ENCODE measurements around the gene IL17RE.

DNA sequence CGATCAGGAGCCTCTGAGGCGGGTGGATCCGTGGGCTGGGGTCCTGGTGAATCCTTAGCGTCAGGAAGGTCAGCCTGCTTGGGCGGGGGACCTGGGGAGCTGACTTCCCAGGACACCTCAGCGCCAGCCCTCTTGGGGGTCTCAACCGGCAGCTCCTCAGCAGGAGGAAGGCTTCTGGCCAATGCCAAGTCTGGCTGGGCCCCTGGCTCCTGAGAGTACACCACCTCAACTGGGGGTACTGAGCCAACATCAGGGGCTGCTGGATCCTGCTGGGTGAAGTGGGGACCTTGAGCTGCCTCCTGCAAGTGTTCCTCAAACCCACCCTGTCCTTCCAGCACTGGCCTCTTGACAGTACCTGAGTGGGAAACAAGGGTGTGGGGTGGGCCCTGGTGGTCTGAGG lies 46.5 kb downstream of the IL17RE start:
- TF ChIP-seq ZNF776 (tag by site-specific recombination; IDR thresholded peaks at IDR 0.05; ENCODE audit: borderline replicate concordance) (no peak), ZNF350 (tag by site-specific recombination; IDR thresholded peaks at IDR 0.05) (no peak), YY1 (tag by site-specific recombination; IDR thresholded peaks at IDR 0.05) (no peak), SALL2 (tag by site-specific recombination; IDR thresholded peaks at IDR 0.05; ENCODE audit: borderline replicate concordance) (no peak), CTCF (tag by site-specific recombination; IDR thresholded peaks at IDR 0.05) (no peak), ZNF645 (tag by site-specific recombination; IDR thresholded peaks at IDR 0.05) (no peak), ZFHX2 (tag by site-specific recombination; conservative IDR thresholded peaks at IDR 0.05) (no peak), ZNF48 (tag by site-specific recombination; IDR thresholded peaks at IDR 0.05) (no peak), ZNF311 (tag by site-specific recombination; IDR thresholded peaks at IDR 0.05; ENCODE audit: borderline replicate concordance) (no peak), ZBTB44 (tag by site-specific recombination; IDR thresholded peaks at IDR 0.05) (no peak)
